HepG2 (cell line): ENCODE data around the gene BCL2L2. TPM values are rescaled to one million over a fixed set of nuclear protein-coding genes. Genes with fewer than 3 reads are reported as not detected.

Source experiments
- ATF7-NPFF ChIP-seq: sonication (generic); formaldehyde crosslinking; IDR thresholded peaks from 2 replicates; pipeline ENCODE4 v1.8.1; 2023; ENCODE audit warnings: mild to moderate bottlenecking, low read depth, missing genetic modification reagents, moderate library complexity
- ETS1 ChIP-seq: sonication (generic); formaldehyde crosslinking; IDR thresholded peaks from 2 replicates; pipeline ENCODE4 v1.4.0; 2020; ENCODE audit warnings: missing genetic modification reagents
- HNRNPLL ChIP-seq: fragments of 200-400 bp; formaldehyde crosslinking; IDR thresholded peaks from 2 replicates; pipeline ENCODE4 v1.6.1; 2017; ENCODE audit warnings: mild to moderate bottlenecking, low read depth, low read length; ENCODE audit not compliant: poor library complexity, severe bottlenecking
- KDM5B ChIP-seq: sonication (generic); formaldehyde crosslinking; IDR thresholded peaks from 2 replicates; pipeline ENCODE4 v1.4.0; 2020; ENCODE audit warnings: missing genetic modification reagents, mild to moderate bottlenecking, borderline replicate concordance
- MTF1 ChIP-seq: sonication (generic); formaldehyde crosslinking; IDR thresholded peaks from 2 replicates; pipeline ENCODE4 v1.5.0; 2020; ENCODE audit warnings: missing genetic modification reagents
- NR1H2 ChIP-seq: sonication (generic); formaldehyde crosslinking; IDR thresholded peaks from 2 replicates; pipeline ENCODE4 v1.8.1; 2022; ENCODE audit warnings: low read depth, missing genetic modification reagents, borderline replicate concordance
- PAF1 ChIP-seq: IDR thresholded peaks from 2 replicates; pipeline ENCODE4 v1.6.1; 2016; ENCODE audit warnings: missing genetic modification reagents, missing compliant biosample characterization
- PATZ1 ChIP-seq: sonication (generic); formaldehyde crosslinking; IDR thresholded peaks from 2 replicates; pipeline ENCODE4 v1.4.0; 2020; ENCODE audit warnings: missing genetic modification reagents
- PREB ChIP-seq: sonication (generic); formaldehyde crosslinking; IDR thresholded peaks from 2 replicates; pipeline ENCODE4 v1.4.0; 2020; ENCODE audit warnings: missing genetic modification reagents
- SATB2 ChIP-seq: sonication (generic); formaldehyde crosslinking; IDR thresholded peaks from 2 replicates; pipeline ENCODE4 v1.5.0; 2020; ENCODE audit warnings: missing genetic modification reagents
- TRIM24 ChIP-seq: sonication (generic); formaldehyde crosslinking; IDR thresholded peaks from 2 replicates; pipeline ENCODE4 v1.8.0; 2022; ENCODE audit warnings: mild to moderate bottlenecking, missing genetic modification reagents
- ZFP90 ChIP-seq: sonication (generic); formaldehyde crosslinking; IDR thresholded peaks from 2 replicates; pipeline ENCODE4 v1.8.0; 2022; ENCODE audit warnings: missing genetic modification reagents, mild to moderate bottlenecking, inconsistent platforms, borderline replicate concordance
- ZHX2 ChIP-seq, 2 experiments: sonication (generic) in 1 of 2; formaldehyde crosslinking in 1 of 2; IDR thresholded peaks; 2 replicates each; pipeline versions ENCODE4 v1.6.1 to v1.9.0; 2014 to 2022; ENCODE audit warnings: antibody characterized with exemption in 1 of 2, borderline replicate concordance in 1 of 2, inconsistent platforms in 1 of 2, low read depth in 1 of 2, missing genetic modification reagents in 1 of 2
- ZNF317 ChIP-seq: sonication (generic); formaldehyde crosslinking; IDR thresholded peaks from 2 replicates; pipeline ENCODE4 v1.5.0; 2020; ENCODE audit warnings: mild to moderate bottlenecking, missing genetic modification reagents
- ZNF777 ChIP-seq: sonication (generic); formaldehyde crosslinking; IDR thresholded peaks from 2 replicates; pipeline ENCODE4 v1.4.0; 2020; ENCODE audit warnings: missing genetic modification reagents
- polyA plus RNA-seq, 8 experiments: library from polyadenylated mRNA; depleted of rRNA in 3 of 8; stranded (reverse) in 7 of 8; unstranded in 1 of 8; fragments of >200 nt; fragmentation: Illumina TruSeq in 4 of 8; extraction: Trizol in 4 of 8; gene quantifications; 2 replicates each; pipeline versions ENCODE4 v1.2.1 to v1.2.3, GENCODE V29; 2011 to 2016; ENCODE audit warnings: low read depth in 4 of 8, missing spikeins in 1 of 8, mixed read lengths in 1 of 8; ENCODE audit not compliant: insufficient read depth in 1 of 8
- total RNA-seq, 5 experiments: library from RNA; depleted of rRNA; stranded (reverse); fragments of >200 nt; fragmentation: Illumina TruSeq; extraction: Trizol; gene quantifications; 2 replicates each; pipeline ENCODE4 v1.2.3, GENCODE V29; 2016; ENCODE audit warnings: low read depth in 1 of 5
- TF ChIP-seq, protein P1 (sequence below): sonication (generic); formaldehyde crosslinking; IDR thresholded peaks from 2 replicates; pipeline ENCODE4 v1.4.0; 2020; ENCODE audit warnings: mild to moderate bottlenecking, low read depth, missing genetic modification reagents

BCL2L2 gene
- total and polyA plus RNA-seq, 2 of the 13 experiments (the other 11 are each of a cell fraction or from before 2014, with no cell fraction given): 28.1 to 49.8 TPM

DNA sequence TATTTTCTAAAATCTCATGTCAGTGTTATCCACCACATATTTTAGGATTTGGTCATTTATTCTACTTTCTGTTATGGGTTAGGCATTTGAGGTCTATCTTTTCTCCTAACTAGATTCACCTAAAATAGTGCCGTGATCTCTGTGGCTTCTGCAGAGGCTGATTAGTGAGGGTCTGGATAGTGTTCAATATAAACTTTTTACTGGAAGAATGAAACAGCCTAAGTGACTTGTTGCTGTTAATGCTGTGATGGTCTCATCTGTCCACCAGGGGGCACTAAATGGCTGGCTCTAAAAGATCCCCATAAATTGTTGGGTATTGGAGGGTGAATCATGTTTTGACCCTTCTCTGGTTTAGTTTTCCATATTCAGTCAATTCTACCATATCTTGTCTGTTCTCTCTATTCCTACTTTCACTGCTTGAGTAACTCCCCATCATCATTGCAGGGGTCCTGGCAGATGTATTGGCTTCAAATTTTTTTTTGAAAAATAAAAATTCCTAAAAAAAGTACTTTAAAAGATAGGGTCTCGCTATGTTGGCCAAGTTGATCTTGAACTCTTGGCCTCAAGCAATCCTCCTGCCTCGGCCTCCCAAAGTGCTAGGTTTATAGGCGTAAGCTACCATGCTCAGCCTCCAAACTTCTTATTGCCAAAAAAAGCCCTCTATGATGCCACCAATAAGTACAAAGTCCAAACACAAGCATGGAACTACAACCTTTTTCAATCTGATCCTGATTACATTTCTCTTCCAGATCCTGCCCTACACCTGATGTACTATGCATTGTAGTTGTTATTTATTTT lies 21.5 kb downstream of the BCL2L2 start (continued):
- TF ChIP-seq ZHX2 (IDR thresholded peaks at IDR 0.05; ENCODE audit: low read depth): no peak
- no peak for TF ChIP-seq ZHX2 (CRISPR knock-in tag; IDR thresholded peaks at IDR 0.05; ENCODE audit: borderline replicate concordance)
- TF ChIP-seq ZNF777 (CRISPR knock-in tag): no peak
- TF ChIP-seq ETS1 (CRISPR knock-in tag): no peak
- no peak for TF ChIP-seq ZNF317 (CRISPR knock-in tag)
- no peak for TF ChIP-seq PAF1 (CRISPR knock-in tag)
- no peak for TF ChIP-seq HNRNPLL
- TF ChIP-seq, protein P1, sequence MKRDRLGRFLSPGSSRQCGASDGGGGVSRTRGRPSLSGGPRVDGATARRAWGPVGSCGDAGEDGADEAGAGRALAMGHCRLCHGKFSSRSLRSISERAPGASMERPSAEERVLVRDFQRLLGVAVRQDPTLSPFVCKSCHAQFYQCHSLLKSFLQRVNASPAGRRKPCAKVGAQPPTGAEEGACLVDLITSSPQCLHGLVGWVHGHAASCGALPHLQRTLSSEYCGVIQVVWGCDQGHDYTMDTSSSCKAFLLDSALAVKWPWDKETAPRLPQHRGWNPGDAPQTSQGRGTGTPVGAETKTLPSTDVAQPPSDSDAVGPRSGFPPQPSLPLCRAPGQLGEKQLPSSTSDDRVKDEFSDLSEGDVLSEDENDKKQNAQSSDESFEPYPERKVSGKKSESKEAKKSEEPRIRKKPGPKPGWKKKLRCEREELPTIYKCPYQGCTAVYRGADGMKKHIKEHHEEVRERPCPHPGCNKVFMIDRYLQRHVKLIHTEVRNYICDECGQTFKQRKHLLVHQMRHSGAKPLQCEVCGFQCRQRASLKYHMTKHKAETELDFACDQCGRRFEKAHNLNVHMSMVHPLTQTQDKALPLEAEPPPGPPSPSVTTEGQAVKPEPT: no peak
- no peak for TF ChIP-seq NR1H2 (CRISPR knock-in tag)
- no peak for TF ChIP-seq ATF7-NPFF (CRISPR knock-in tag)
- TF ChIP-seq ZFP90 (CRISPR knock-in tag): no peak
- no peak for TF ChIP-seq PREB (CRISPR knock-in tag)
- TF ChIP-seq KDM5B (CRISPR knock-in tag): no peak
- TF ChIP-seq MTF1 (CRISPR knock-in tag): no peak
- TF ChIP-seq SATB2 (CRISPR knock-in tag): no peak
- TF ChIP-seq TRIM24 (CRISPR knock-in tag): no peak
- TF ChIP-seq PATZ1 (CRISPR knock-in tag): peak; percentile 31; the same call in 1 of the 2 replicates
